Endothelial cell (in vitro differentiated cells): ENCODE data around the gene SLC26A5. TPM values are rescaled to one million over a fixed set of nuclear protein-coding genes. Genes with fewer than 3 reads are reported as not detected.

Experiments used
- DNase-seq: peaks from one replicate; pipeline ENCODE4 v3.0.0; 2021; ENCODE audit warnings: low spot score
- H3K27ac Mint-ChIP-seq: one replicate; pipeline ENCODE4 v1.8.0; 2021; ENCODE audit warnings: mixed read lengths, inconsistent platforms; ENCODE audit not compliant: unreplicated experiment
- H3K27me3 Mint-ChIP-seq: one replicate; pipeline ENCODE4 v1.8.0; 2021; ENCODE audit warnings: mild to moderate bottlenecking, moderate library complexity, mixed read lengths, inconsistent platforms; ENCODE audit not compliant: unreplicated experiment
- H3K36me3 Mint-ChIP-seq: one replicate; pipeline ENCODE4 v1.8.0; 2021; ENCODE audit warnings: mild to moderate bottlenecking, low read depth, mixed read lengths, inconsistent platforms; ENCODE audit not compliant: unreplicated experiment
- H3K4me1 Mint-ChIP-seq: one replicate; pipeline ENCODE4 v1.8.0; 2021; ENCODE audit warnings: mild to moderate bottlenecking, mixed read lengths, inconsistent platforms; ENCODE audit not compliant: unreplicated experiment
- H3K4me3 Mint-ChIP-seq: one replicate; pipeline ENCODE4 v1.8.0; 2021; ENCODE audit warnings: mild to moderate bottlenecking, mixed read lengths, inconsistent platforms; ENCODE audit not compliant: unreplicated experiment
- H3K9me3 Mint-ChIP-seq: one replicate; pipeline ENCODE4 v1.8.0; 2021; ENCODE audit warnings: mixed read lengths, inconsistent platforms; ENCODE audit not compliant: unreplicated experiment
- total RNA-seq: library from RNA; stranded (reverse); fragmentation: NEBNext Ultra II Directional; extraction: Animal tissue kit (Norgen Biotek cat#: 25700); gene quantifications from one replicate; pipeline ENCODE4 v1.2.1, GENCODE V29; 2021; ENCODE audit not compliant: unreplicated experiment
- TF ChIP-seq, protein P1 (sequence below): fragments of 200-600 bp; sonication (generic); IDR thresholded peaks from one replicate; pipeline ENCODE4 v1.5.0; 2021; ENCODE audit warnings: antibody characterized with exemption; ENCODE audit not compliant: unreplicated experiment

Gene SLC26A5
- total RNA-seq, 1 donor from 2014 or later: 3.0 TPM

DNA sequence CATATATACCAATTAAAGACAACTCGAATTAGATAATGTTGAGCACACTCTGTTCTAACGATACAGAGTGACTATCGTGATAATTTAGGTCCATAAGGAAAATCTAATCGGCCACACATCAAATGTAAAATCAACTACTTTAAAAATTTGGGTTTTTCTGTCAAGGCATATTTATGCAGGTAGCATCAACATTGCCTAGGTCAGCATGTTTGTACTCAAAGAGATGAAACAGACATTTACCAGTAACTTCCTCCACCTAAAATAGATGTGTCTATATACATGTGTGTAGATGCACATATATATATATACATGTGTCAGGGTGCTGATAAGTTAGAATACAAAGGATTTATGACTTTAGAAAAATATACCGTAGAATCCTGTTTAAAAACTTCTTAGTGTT lies 76.6 kb downstream of the SLC26A5 start:
- no peak for DNase-seq
- no peak overlapping the region for H3K4me3 Mint-ChIP-seq
- peaks cover 3% of the 10 kb centered on the region for H3K36me3 Mint-ChIP-seq
- no peak overlapping the region for H3K27ac Mint-ChIP-seq
- H3K27me3 Mint-ChIP-seq: no peaks in the 10 kb centered on the region
- TF ChIP-seq, protein P1, sequence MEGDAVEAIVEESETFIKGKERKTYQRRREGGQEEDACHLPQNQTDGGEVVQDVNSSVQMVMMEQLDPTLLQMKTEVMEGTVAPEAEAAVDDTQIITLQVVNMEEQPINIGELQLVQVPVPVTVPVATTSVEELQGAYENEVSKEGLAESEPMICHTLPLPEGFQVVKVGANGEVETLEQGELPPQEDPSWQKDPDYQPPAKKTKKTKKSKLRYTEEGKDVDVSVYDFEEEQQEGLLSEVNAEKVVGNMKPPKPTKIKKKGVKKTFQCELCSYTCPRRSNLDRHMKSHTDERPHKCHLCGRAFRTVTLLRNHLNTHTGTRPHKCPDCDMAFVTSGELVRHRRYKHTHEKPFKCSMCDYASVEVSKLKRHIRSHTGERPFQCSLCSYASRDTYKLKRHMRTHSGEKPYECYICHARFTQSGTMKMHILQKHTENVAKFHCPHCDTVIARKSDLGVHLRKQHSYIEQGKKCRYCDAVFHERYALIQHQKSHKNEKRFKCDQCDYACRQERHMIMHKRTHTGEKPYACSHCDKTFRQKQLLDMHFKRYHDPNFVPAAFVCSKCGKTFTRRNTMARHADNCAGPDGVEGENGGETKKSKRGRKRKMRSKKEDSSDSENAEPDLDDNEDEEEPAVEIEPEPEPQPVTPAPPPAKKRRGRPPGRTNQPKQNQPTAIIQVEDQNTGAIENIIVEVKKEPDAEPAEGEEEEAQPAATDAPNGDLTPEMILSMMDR: no peak
- no peaks in the 10 kb centered on the region for H3K9me3 Mint-ChIP-seq
- no peaks in the 10 kb centered on the region for H3K4me1 Mint-ChIP-seq

DNA sequence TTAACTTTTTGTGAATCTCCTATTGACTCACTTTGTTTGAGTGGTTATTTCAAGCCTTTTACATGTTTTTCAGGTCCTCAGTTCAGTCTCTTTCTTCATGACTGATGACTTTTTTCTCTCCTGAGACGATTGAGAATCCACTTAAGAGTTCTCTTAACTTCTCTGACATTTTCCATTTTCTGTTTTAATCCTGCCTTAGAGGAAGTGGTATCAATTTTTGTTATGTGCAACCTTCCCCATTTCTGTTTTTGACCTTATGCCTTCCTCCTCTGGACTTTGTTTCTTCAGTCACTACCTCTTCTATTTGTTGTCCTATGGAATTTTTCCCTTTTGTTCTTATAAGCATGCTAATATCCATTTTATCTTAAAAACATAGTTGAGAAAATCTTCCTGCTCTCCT lies 96.2 kb downstream of the SLC26A5 start:
- Mint-ChIP-seq H3K36me3 (no peaks in the 10 kb centered on the region), H3K4me1 (peaks cover 29% of the 10 kb centered on the region), H3K9me3 (no peaks in the 10 kb centered on the region), H3K27ac (peak overlapping the region; percentile 50), H3K4me3 (peak overlapping the region; percentile 32), H3K27me3 (no peaks in the 10 kb centered on the region)
- TF ChIP-seq, protein P1: no peak
- DNase-seq: no peak

DNA sequence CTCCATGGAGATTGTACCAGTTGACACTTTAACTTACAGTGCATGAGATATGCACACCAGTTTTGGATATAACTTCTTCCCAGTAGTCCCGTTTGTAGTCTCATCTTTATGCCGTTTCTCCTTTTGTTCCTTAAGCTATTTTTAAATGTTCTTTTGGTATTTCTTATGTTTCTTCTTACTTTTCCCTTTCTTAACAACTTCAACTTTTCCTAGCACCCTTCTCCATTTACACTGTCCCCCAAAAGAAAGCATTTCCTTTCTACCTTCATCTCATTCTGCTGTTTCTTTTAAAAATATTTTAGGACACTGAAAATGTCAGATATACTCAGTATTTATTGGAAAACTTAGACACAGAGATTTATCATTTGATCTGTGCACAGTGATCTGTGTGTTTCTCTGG lies 97.0 kb downstream of the SLC26A5 start:
- Mint-ChIP-seq H3K36me3 (peaks cover 3% of the 10 kb centered on the region), H3K4me1 (peaks cover 35% of the 10 kb centered on the region), H3K27me3 (peaks cover 2% of the 10 kb centered on the region), H3K9me3 (no peaks in the 10 kb centered on the region), H3K4me3 (peak overlapping the region; percentile 98), H3K27ac (peak overlapping the region; percentile 70)
- no peak for DNase-seq
- TF ChIP-seq, protein P1: no peak

DNA sequence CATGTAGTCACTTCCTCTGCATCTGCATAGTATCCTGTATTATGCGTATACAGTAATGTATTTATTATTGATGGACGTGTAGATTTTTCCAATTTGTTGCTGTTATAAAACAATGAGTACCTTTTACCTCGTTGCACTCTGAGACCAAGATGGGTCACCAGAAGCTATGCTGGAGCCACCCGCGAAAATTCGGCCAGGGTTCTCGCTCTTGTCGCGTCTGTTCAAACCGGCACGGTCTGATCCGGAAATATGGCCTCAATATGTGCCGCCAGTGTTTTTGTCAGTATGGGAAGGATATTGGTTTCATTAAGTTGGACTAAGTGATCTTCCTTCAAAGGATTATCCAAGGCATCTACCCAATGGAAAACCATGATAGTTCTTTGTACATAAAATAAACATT lies 97.6 kb downstream of the SLC26A5 start:
- TF ChIP-seq, protein P1: no peak
- peak overlapping the region; percentile 98 for H3K4me3 Mint-ChIP-seq
- H3K9me3 Mint-ChIP-seq: no peaks in the 10 kb centered on the region
- DNase-seq: no peak
- H3K4me1 Mint-ChIP-seq: peaks cover 40% of the 10 kb centered on the region
- H3K27me3 Mint-ChIP-seq: peaks cover 3% of the 10 kb centered on the region
- peak overlapping the region; percentile 99 for H3K27ac Mint-ChIP-seq
- peaks cover 6% of the 10 kb centered on the region for H3K36me3 Mint-ChIP-seq

DNA sequence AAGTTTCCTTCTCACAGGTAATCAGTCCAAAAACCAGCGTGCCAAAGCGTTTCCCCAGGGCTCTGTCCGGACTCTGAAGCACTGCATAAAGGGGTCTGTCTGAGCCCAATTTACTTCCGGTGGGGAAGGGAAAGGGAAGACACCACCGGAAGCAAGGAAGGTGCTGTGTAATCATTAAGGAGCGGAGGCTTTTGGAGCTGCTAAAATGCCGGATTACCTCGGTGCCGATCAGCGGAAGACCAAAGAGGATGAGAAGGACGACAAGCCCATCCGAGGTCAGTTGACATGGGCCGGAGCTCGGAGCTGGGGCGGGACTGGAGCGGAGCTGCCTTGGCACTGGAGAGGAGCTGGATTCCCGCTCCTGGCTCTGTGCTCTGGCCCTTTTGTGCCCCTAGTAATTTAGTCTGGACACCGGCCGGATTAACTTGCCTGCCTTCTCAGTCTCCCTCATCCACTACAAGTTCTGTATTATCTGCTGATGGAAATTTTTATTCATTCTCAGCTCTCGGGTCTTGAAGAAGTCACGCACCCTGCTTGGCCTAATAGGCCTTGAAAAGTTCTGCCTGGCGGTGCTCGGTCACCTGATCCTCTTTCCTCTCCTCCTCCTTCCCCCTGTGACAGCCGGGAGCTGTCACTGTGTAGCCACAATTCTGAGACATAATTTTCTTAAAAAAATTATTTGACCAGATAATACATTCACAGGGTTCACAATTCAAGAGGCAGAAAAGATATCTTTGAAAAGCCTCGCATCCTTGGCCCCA lies 98.3 kb downstream of the SLC26A5 start, which contains the start of gene PSMC2:
Gene PSMC2 (plus strand): TSS at position 137 of the 761 bp plus-strand sequence. CDS start 69 bp downstream, at position 206.
- Mint-ChIP-seq H3K9me3 (no peaks in the 10 kb centered on the region), H3K4me1 (peaks cover 42% of the 10 kb centered on the region), H3K27me3 (peaks cover 3% of the 10 kb centered on the region), H3K4me3 (peak within 1 kb of the TSS; percentile 98), H3K27ac (peak within 1 kb of the TSS; percentile 99), H3K36me3 (peaks cover 6% of the 10 kb centered on the region)
- TF ChIP-seq, protein P1: no peak
- peak; percentile 74 for DNase-seq
